ENCODE measurements around the gene HOXA4.

The HOXA4 gene

DNA sequence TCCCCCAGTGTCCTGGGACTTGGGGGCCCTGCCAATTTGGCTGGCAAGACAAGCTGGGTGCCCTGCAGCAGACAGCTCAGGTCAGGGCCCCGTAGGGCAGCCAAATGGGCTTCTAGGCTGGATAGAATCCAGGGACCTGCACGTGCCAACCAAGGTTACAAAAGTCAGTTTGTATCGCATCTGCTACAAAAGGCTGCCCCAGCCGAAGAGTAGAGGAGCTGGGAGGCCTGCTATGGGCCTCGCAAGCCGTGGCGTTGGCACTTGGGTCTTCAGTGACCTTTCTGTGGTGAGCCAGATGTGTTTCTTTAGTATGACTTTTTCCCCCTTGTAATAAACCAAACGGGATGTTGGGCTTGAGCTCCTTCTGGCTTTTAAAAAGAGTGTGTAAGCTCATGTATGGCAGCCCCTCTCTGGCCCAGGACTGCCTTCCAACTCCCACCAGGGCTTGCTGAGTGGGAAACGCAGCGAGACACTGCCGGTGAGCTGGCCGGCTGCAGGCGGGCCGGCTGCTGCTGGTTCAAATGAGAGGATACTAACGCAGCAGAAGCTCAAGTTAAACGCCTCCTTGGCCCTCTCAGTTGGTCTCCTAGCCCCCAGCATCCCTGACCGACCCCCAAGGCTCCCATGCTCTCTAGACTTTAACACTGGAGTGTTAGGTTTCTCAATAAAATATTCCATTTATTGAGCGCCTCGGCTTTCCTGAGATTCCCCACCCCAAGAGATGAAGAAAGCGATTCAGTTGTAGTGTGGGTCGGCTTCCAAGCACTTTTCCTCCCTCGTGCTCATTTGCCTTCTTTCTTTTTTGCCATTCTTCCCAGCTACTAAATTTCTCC lies 46.6 kb upstream of the HOXA4 start:
- DNase-seq (ENCODE audit: low spot score): no peak
- TF ChIP-seq, protein P1, sequence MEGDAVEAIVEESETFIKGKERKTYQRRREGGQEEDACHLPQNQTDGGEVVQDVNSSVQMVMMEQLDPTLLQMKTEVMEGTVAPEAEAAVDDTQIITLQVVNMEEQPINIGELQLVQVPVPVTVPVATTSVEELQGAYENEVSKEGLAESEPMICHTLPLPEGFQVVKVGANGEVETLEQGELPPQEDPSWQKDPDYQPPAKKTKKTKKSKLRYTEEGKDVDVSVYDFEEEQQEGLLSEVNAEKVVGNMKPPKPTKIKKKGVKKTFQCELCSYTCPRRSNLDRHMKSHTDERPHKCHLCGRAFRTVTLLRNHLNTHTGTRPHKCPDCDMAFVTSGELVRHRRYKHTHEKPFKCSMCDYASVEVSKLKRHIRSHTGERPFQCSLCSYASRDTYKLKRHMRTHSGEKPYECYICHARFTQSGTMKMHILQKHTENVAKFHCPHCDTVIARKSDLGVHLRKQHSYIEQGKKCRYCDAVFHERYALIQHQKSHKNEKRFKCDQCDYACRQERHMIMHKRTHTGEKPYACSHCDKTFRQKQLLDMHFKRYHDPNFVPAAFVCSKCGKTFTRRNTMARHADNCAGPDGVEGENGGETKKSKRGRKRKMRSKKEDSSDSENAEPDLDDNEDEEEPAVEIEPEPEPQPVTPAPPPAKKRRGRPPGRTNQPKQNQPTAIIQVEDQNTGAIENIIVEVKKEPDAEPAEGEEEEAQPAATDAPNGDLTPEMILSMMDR (IDR thresholded peaks at IDR 0.05; ENCODE audit: extremely low read depth, insufficient read depth, missing control alignments): no peak
- in situ Hi-C loops (cut with MboI; ENCODE audit: low pct_unique_long_range_greater_than_20kb, low sequenced_read_pairs, unreplicated experiment): no loop called here

DNA sequence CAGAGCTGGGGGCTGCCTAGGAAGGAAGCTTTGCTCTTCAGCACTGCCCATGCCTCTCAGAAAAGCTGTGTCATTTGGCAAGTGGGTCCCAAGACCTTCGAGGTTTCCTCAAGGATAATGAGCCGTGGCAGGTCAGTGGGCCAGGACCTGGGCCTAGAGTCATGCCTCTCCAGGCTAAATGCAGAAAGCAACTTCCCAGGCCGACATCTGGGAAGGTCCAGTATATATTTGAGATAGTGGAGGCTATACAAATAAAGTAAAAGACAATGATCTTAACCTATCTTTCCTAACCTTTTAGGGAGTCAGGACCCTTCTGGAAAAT lies 45.9 kb upstream of the HOXA4 start:
- no peak for DNase-seq (ENCODE audit: low spot score)
- in situ Hi-C loops (cut with MboI; ENCODE audit: low pct_unique_long_range_greater_than_20kb, low sequenced_read_pairs, unreplicated experiment): no loop called here
- TF ChIP-seq, protein P1 (IDR thresholded peaks at IDR 0.05; ENCODE audit: extremely low read depth, insufficient read depth, missing control alignments): no peak

DNA sequence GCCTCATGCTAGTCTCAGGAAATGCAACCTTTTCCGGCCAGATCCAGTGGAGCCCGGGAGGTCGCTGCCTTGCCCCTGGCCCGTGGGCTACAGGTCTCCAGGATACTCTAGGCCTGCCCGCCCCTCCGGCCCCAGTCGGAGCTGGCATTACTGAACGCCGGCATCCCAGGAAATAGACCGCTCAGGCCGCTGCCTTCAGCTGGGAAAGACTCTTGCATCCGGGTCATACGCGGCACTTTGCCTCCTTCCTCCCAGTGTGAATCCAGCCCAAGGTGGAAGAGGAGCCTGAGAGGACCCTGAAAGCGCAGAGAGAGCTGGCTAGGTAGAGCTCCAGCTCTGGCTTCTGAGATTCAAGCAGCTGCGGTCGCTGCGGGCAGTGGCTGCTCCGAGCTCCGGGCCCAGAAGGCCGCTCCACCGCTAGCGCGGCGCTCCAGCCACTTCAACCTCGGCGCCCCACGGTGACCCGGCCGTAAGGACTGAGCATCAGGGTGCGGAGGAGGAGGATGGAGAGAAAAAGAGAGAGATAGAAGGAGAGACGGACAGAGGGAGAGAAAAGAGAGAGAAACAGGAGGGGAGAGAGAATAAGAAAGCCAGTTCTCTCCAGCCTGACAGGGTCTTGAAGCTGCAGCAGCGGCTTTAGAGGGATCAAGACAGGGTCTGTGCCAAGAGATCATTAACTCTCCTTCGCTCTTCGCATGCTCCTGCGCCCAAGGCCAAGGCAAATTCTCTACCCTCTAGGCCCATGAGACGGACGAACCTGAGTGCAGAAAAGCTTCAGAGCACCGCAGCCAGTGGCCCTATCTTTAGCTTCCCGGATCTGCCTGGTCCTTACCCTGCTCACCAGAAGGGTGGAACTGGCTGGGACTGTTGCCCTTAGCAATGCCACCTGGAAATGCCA lies 45.3 kb upstream of the HOXA4 start:
- in situ Hi-C loops (cut with MboI; ENCODE audit: low pct_unique_long_range_greater_than_20kb, low sequenced_read_pairs, unreplicated experiment): no loop called here
- DNase-seq (ENCODE audit: low spot score): no peak
- TF ChIP-seq, protein P1 (IDR thresholded peaks at IDR 0.05; ENCODE audit: extremely low read depth, insufficient read depth, missing control alignments): no peak

DNA sequence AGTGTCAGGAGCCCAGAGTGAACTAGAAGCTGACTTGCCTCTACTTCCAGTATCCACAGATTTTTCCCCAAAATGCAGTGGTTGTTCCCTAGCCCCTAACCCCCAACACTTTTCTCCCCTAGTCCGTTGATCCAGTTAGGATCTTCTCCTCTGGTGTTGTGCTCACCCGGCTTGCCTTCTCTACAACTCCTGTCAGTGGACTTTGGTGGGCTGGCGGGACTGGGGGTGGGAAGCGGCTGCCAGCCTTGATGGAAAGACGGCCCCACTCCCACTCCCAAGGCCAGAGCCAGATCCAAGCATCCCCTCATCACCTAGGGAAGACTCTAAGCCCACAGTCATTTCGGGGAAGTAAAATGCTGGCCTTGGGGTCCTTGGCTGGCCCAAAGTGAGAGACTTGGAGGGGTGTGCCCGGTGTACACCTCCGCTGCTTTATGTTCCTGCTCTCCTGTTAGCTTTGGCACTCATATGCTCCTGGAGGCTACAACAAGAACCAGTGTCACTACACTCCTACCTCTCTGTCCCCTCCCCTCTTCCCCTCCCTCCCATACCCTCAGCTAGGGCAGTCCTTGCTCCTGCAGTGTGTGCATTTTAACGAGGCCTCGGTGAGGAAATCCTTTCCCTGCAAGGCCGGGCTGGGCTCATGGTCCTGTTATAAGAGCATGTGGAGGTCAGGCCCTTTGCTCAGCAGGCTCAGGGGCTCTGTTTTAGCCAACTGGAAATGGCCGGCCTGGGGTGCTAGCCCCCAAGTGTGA lies 44.5 kb upstream of the HOXA4 start:
- in situ Hi-C loops (cut with MboI; ENCODE audit: low pct_unique_long_range_greater_than_20kb, low sequenced_read_pairs, unreplicated experiment): loop anchor here (25.0 kb wide), 1 partner anchor 813 kb away; no protein-coding TSS in a partner anchor
- no peak for DNase-seq (ENCODE audit: low spot score)
- TF ChIP-seq, protein P1 (IDR thresholded peaks at IDR 0.05; ENCODE audit: extremely low read depth, insufficient read depth, missing control alignments): no peak

DNA sequence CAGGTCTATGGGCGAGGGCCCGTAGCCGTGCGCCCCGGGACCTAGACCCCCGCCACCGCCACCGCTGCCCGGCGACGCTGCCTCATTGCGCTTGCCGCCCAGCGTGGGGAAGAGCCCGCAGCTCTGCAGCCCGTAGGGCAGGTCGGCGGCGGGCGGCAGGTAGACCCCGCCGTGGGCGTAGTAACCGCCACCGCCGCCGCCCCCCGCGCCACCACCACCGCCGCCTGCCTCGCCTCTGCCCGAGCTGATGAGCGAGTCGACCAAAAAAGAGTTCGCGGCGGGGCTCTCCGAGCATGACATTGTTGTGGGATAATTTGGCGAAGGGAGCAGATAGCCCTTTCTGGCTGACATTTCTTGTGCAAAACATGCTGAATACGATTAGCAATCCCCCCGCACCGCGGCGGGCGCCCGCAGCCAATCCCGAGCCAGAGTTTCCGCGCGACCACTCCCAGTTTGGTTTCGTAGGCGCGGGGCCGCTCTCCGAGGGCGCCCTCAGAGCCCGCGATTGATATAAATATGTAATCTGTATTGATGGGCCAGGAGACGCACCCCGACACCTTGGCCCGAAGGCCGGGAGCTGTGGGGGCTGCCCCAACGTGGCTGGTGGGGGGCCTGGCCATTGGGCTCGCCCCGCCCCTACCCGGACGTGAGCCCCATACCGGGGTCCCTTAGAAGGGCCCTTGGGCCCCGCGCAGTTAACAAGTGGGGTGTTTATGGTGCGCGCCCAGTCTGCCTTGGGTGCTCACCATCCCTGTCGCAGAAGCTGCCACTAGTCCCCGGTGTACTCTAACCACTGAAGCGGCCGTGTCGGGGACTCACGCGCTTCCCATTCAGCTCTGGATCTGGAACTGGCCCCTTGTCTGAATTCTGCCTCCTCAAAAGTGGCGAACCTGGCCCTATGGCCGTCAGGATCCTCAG lies 43.7 kb upstream of the HOXA4 start, which contains the start of gene HOXA10:
TSS of gene HOXA10 (minus strand) at position 365 of the 918 bp plus-strand sequence. CDS start at position 351, 14 bp downstream.
- TF ChIP-seq, protein P1 (IDR thresholded peaks at IDR 0.05; ENCODE audit: extremely low read depth, insufficient read depth, missing control alignments): no peak
- in situ Hi-C loops (cut with MboI; ENCODE audit: low pct_unique_long_range_greater_than_20kb, low sequenced_read_pairs, unreplicated experiment): loop anchor here (25.0 kb wide), 1 partner anchor 812 kb away; no protein-coding TSS in a partner anchor
- no peak for DNase-seq (ENCODE audit: low spot score)
